Esophagus muscularis mucosa (tissue), 3 donors: ENCODE results near the gene SRGN.

Source experiments
- CTCF ChIP-seq, 3 experiments: fragments of 200-600 bp in 2 of 3; fragments of 450-650 bp in 1 of 3; sonication (generic) in 2 of 3; IDR thresholded peaks; one replicate each; pipeline ENCODE4 v1.5.1; 2017 to 2019; ENCODE audit warnings: antibody characterized with exemption in 3 of 3, mild to moderate bottlenecking in 2 of 3, moderate library complexity in 1 of 3
- EP300 ChIP-seq: sonication (generic); formaldehyde crosslinking; IDR thresholded peaks from one replicate; pipeline ENCODE4 v1.6.1; 2017; ENCODE audit warnings: antibody characterized with exemption

- TF ChIP-seq EP300 (no peak), CTCF (IDR thresholded peaks at IDR 0.05) (no peak)
Observed at GRCh38 chr10:69042417-69042816, 45.5 kb upstream of the SRGN start.
